ENCODE measurements around the gene TEX55.
"Not testable (repeated sequence)": the region's sequence is repeated elsewhere in the genome, so short reads cannot be mapped to it uniquely, and the experiment has no call there.

TEX55 gene

DNA sequence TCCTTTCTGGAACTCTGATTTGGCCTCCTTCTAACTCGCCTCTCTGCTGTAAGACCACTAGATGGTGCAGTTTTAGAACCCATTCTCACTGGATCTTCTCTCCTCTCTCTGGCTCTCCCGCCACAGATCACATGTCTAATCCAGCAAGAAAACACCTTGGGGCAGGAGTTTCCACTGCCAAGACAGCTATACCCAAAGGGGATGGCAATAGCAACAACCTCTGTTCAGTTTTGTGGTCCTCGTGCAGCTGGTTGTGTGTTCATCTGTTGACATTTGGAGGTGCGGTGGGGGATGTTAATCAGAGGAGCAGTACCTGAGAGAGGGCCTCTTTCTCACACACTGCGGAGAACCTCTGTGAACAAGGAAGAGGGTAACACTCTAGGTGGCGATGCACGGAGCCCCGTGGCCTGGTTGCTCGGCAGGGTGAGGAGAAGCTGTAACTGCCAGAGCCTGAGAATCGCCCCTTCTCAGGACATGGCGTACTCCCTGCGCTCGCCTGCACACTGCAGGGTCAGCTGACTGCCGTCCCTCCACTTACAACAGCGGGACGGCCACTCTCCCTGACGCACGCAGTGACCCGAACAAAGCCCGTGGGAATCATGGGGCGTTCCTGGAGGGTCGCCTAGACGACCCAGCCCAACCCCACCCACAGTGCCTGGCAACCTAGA is at the start of gene TEX55:
TSS of gene TEX55 (plus strand) at position 666 of the 668 bp plus-strand sequence. CDS start 25 bp downstream, outside the sequence.
- Histone ChIP-seq H3K36me3 (ENCODE audit: control insufficient read depth, insufficient read depth, low read length) (no peaks in the 10 kb centered on the region), H3K27me3 (ENCODE audit: control insufficient read depth, insufficient read depth, low read length) (no peaks in the 10 kb centered on the region), H3K4me3 (ENCODE audit: low read length) (no peak within 1 kb of the TSS), H3K4me1 (ENCODE audit: control insufficient read depth, insufficient read depth, low read length) (peaks cover 11% of the 10 kb centered on the region), H3K9me3 (ENCODE audit: control insufficient read depth, low read length) (no peaks in the 10 kb centered on the region), H3K9ac (ENCODE audit: low read length) (no peak within 1 kb of the TSS)

DNA sequence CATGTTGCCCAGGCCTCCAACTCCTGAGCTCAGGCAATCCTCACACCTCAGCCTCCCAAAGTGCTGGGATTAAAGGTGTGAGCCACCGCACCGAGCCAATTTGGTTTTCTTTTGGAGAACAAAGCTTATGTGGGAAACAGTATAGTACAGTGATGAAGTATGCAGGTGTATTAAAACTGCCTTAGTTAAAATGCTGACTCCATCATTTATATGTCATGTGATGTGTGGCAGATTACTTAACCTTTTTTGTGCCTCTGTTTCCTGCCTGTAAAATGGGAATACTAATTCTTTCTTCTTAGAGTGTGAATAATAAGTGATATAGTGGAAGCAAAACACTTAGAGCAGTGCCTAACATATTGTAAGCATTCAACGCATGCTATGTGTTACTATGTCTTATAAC is 48.0 kb upstream of the TEX55 start:
- no peaks in the 10 kb centered on the region for H3K4me1 ChIP-seq (ENCODE audit: control insufficient read depth, insufficient read depth, low read length)
- no peaks in the 10 kb centered on the region for H3K36me3 ChIP-seq (ENCODE audit: control insufficient read depth, insufficient read depth, low read length)
- no peak overlapping the region for H3K9ac ChIP-seq (ENCODE audit: low read length)
- H3K9me3 ChIP-seq (ENCODE audit: control insufficient read depth, low read length): no peaks in the 10 kb centered on the region
- no peak overlapping the region for H3K4me3 ChIP-seq (ENCODE audit: low read length)
- H3K27me3 ChIP-seq (ENCODE audit: control insufficient read depth, insufficient read depth, low read length): no peaks in the 10 kb centered on the region

DNA sequence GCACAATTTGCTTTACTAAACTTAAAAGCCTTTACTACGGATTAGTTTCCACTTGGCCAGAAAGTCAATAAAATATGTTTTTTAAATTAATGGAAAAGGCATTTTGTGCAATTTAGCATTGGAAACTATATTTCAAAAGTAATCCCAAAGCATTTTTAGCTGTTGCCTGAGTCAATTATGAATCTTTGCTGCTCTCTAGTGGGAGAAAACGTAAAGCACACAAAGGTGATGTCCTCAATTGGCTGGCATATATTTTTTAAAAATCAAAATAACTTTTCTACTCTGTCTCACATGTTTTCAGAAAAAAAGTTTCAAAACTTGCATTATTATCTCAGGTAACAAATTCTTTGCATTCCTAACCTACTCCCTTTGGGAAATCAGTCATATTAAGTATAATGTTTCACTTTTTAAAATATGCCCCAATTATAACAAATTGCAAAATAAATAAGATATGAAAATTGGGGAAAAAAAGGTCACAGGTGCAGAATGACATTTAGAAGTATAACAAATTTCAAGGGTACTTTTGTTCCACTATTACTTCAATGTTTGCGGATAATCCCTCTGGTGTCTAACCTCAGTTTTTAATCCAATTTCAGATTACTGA is 47.2 kb upstream of the TEX55 start:
- H3K9ac ChIP-seq (ENCODE audit: low read length): no peak overlapping the region
- H3K4me1 ChIP-seq (ENCODE audit: control insufficient read depth, insufficient read depth, low read length): no peaks in the 10 kb centered on the region
- no peaks in the 10 kb centered on the region for H3K9me3 ChIP-seq (ENCODE audit: control insufficient read depth, low read length)
- no peaks in the 10 kb centered on the region for H3K27me3 ChIP-seq (ENCODE audit: control insufficient read depth, insufficient read depth, low read length)
- H3K36me3 ChIP-seq (ENCODE audit: control insufficient read depth, insufficient read depth, low read length): no peaks in the 10 kb centered on the region
- no peak overlapping the region for H3K4me3 ChIP-seq (ENCODE audit: low read length)

DNA sequence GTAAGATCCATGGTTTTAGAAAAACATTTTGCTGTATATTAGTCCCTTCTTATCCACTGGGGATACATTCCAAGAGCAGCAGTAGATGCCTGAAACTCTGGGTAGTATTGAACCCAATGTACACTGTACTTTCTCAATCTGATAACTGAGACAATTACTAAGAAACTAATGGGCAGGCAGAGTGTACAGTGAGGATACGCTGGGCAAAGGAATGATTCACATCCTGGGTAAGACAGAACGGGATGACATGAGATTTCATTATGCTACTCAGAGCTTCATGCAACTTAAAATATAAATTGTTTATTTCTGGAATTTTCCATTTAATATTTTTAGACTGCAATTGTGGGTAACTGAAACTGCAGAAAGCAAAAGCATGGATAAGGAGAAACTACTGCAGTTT is 46.2 kb upstream of the TEX55 start:
- no peaks in the 10 kb centered on the region for H3K27me3 ChIP-seq (ENCODE audit: control insufficient read depth, insufficient read depth, low read length)
- no peaks in the 10 kb centered on the region for H3K4me1 ChIP-seq (ENCODE audit: control insufficient read depth, insufficient read depth, low read length)
- H3K4me3 ChIP-seq (ENCODE audit: low read length): no peak overlapping the region
- no peaks in the 10 kb centered on the region for H3K9me3 ChIP-seq (ENCODE audit: control insufficient read depth, low read length)
- H3K9ac ChIP-seq (ENCODE audit: low read length): no peak overlapping the region
- H3K36me3 ChIP-seq (ENCODE audit: control insufficient read depth, insufficient read depth, low read length): no peaks in the 10 kb centered on the region

DNA sequence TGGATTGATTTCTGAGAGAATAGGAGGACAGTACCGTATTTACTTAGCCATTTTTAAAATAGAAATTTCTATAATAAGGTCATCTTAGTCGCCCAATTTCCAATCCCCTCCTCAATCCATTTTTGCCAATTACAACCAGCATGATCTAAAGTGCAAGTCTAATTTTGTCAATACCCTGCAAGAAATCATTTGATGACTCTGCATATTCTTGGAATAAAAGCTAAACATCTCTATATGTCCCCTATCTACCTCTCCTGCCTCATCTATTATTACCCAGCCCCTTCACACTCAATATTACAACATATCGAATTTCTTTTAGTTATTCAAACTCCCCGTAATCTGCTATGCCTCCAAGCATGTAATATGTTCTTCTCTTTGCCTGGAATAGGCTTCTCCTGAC is 41.9 kb upstream of the TEX55 start:
- Histone ChIP-seq H3K27me3 (ENCODE audit: control insufficient read depth, insufficient read depth, low read length) (no peaks in the 10 kb centered on the region), H3K9ac (ENCODE audit: low read length) (no peak overlapping the region), H3K4me3 (ENCODE audit: low read length) (no peak overlapping the region), H3K36me3 (ENCODE audit: control insufficient read depth, insufficient read depth, low read length) (no peaks in the 10 kb centered on the region), H3K4me1 (ENCODE audit: control insufficient read depth, insufficient read depth, low read length) (no peaks in the 10 kb centered on the region), H3K9me3 (ENCODE audit: control insufficient read depth, low read length) (no peaks in the 10 kb centered on the region)

DNA sequence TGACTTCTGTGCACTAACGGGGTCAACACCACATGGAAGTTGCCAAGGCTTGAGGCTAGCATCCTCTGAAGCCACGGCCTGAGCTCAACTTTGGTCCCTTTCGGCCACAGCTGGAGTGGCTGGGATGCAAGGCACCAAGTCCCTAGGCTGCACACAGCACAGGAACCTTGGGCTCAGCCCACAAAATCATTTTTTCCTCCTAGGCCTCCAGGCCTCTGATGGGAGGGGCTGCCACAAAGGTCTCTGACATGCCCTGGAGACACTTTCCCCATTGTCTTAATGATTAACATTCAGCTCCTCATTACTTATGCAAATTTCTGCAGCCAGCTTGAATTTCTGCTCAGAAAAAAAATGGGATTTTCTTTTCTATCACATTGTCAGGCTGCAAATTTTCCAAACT is 27.6 kb upstream of the TEX55 start:
- not testable (repeated sequence) for H3K9me3 ChIP-seq (ENCODE audit: control insufficient read depth, low read length); H3K27me3 ChIP-seq (ENCODE audit: control insufficient read depth, insufficient read depth, low read length); H3K36me3 ChIP-seq (ENCODE audit: control insufficient read depth, insufficient read depth, low read length); H3K4me1 ChIP-seq (ENCODE audit: control insufficient read depth, insufficient read depth, low read length); H3K9ac ChIP-seq (ENCODE audit: low read length); H3K4me3 ChIP-seq (ENCODE audit: low read length)

DNA sequence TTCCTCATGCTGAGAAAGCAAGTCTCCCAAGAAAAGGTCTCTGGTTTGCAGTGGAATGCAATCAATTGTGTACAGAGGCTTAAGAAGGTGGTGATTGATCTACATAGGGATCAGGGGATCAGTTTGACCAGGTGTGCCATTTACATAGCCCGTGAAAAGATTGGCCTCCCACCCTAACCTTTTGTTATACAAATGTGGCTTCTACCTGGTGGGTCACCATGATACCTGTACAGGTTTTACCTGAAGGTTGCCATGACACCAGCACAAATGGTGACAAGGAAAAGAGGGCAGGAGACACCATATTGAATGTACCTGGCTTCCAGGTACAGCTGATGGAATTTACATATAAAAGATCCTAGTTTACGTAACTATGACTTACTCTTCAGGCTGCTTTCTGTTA is 25.5 kb upstream of the TEX55 start:
- Histone ChIP-seq H3K36me3 (ENCODE audit: control insufficient read depth, insufficient read depth, low read length) (no peaks in the 10 kb centered on the region), H3K27me3 (ENCODE audit: control insufficient read depth, insufficient read depth, low read length) (no peaks in the 10 kb centered on the region), H3K9me3 (ENCODE audit: control insufficient read depth, low read length) (no peaks in the 10 kb centered on the region), H3K9ac (ENCODE audit: low read length) (no peak overlapping the region), H3K4me3 (ENCODE audit: low read length) (no peak overlapping the region), H3K4me1 (ENCODE audit: control insufficient read depth, insufficient read depth, low read length) (no peaks in the 10 kb centered on the region)

DNA sequence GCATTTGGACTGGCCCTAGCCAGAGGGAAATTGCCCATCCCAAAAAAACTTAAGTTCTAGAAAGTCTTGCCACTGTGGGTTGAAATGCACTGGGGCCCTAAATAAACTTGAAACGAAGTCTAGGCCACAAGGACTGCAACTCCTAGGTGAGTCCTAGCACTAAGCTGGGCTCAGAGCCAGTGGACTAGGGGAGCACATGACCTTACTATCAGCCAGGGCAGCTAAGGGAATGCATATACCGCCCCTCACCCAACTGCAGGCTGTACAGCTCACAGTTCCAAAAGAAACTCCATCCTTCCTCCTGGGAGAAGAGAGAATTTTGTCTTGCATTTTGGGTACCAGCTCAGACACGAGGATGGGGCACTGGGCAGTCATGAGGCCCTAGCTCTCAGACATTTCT is 23.6 kb upstream of the TEX55 start:
- Histone ChIP-seq H3K9me3 (ENCODE audit: control insufficient read depth, low read length) (no peaks in the 10 kb centered on the region), H3K4me1 (ENCODE audit: control insufficient read depth, insufficient read depth, low read length) (no peaks in the 10 kb centered on the region), H3K36me3 (ENCODE audit: control insufficient read depth, insufficient read depth, low read length) (no peaks in the 10 kb centered on the region), H3K4me3 (ENCODE audit: low read length) (no peak overlapping the region), H3K27me3 (ENCODE audit: control insufficient read depth, insufficient read depth, low read length) (no peaks in the 10 kb centered on the region), H3K9ac (ENCODE audit: low read length) (no peak overlapping the region)

DNA sequence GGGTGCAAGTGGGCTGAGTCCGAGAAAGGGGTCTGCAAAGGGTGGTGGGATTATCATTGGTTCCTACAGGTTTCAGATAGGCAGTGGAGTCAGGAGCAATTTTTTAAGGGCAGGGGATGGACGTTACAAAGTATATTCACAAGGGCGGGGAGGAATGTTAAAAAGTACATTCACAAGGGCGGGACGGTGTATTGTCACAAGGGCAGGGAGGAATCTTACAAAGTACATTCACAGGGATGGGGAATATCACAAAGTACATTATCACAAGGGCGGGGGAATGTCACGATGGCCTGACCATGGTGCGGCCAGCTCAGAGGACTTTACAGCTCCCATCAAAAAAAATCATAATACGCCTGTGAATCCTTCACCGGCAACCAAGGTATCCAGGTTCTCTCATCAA is 20.6 kb upstream of the TEX55 start:
- H3K4me3 ChIP-seq (ENCODE audit: low read length): no peak overlapping the region
- H3K27me3 ChIP-seq (ENCODE audit: control insufficient read depth, insufficient read depth, low read length): no peaks in the 10 kb centered on the region
- H3K36me3 ChIP-seq (ENCODE audit: control insufficient read depth, insufficient read depth, low read length): no peaks in the 10 kb centered on the region
- no peaks in the 10 kb centered on the region for H3K9me3 ChIP-seq (ENCODE audit: control insufficient read depth, low read length)
- no peaks in the 10 kb centered on the region for H3K4me1 ChIP-seq (ENCODE audit: control insufficient read depth, insufficient read depth, low read length)
- no peak overlapping the region for H3K9ac ChIP-seq (ENCODE audit: low read length)

DNA sequence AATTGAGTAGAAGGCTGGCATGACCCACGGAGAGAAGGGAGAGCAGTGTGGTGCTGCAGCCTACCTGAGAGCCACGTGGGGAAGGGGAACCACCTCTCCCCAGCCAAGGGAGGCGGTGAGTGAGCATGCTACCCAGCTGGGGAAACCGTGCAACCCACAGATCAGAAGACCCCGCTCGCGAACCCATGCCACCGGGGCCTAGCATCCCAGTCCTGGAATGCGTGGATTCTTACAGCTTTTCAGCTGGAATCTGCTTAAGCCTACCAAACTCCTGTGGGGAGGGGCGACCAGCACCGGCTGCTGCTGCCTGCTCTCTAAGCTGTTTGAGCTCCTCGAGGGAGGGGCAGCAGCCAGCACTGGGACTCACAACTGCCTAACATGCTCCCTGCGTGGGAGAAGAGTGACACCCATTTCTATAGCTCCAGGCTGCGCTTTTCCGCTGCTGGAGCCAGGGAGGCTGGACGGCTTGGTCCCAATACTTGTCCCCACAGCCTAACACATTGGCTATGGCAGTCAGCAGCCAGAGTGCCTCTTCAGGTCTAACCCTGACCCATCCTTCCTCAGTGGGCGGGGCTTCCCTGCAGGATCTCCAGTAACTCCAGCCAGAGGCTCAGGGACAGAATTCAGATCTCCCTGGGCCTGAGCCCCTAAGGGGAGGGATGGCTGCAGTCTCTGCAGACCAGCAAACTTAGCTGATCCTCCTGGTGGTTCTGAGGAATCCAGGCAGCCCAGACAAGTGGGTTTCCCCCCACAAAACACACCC is 20.0 kb upstream of the TEX55 start:
- H3K4me1 ChIP-seq (ENCODE audit: control insufficient read depth, insufficient read depth, low read length): no peaks in the 10 kb centered on the region
- H3K27me3 ChIP-seq (ENCODE audit: control insufficient read depth, insufficient read depth, low read length): no peaks in the 10 kb centered on the region
- no peak overlapping the region for H3K9ac ChIP-seq (ENCODE audit: low read length)
- no peaks in the 10 kb centered on the region for H3K9me3 ChIP-seq (ENCODE audit: control insufficient read depth, low read length)
- H3K36me3 ChIP-seq (ENCODE audit: control insufficient read depth, insufficient read depth, low read length): no peaks in the 10 kb centered on the region
- H3K4me3 ChIP-seq (ENCODE audit: low read length): no peak overlapping the region

DNA sequence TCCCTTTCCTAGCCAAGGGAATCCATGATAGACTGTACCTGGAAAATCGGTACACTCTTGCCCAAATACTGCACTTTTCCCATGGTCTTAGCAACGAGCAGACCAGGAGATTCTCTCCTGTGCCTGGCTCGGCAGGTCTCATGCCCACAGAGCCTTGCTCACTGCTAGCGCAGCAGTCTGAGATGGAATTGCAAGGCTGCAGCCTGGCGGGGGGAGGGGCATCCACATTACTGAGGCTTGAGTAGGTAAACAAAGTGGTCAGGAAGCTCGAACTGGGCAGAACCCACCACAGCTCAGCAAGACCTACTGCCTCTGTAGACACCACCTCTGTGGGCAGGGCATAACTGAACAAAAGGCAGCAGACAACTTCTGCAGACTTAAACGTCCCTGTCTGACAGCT is 15.7 kb upstream of the TEX55 start:
- H3K4me1 ChIP-seq (ENCODE audit: control insufficient read depth, insufficient read depth, low read length); H3K9ac ChIP-seq (ENCODE audit: low read length); H3K27me3 ChIP-seq (ENCODE audit: control insufficient read depth, insufficient read depth, low read length); H3K9me3 ChIP-seq (ENCODE audit: control insufficient read depth, low read length); H3K36me3 ChIP-seq (ENCODE audit: control insufficient read depth, insufficient read depth, low read length); H3K4me3 ChIP-seq (ENCODE audit: low read length): not testable (repeated sequence)

DNA sequence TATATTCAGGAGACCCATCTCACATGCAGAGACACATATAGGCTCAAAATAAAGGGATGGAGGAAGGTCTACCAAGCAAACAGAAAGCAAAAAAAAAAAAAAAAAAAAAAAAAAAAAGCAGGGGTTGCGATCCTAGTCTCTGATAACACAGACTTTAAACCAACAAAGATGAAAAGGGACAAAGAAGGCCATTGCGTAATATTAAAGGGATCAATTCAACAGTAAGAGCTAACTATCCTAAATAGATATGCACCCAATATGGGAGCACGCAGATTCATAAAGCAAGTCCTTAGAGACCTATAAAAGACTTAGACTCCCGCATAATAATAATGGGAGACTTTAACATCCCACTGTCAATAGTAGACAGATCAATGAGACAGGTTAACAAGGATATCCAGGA is 13.7 kb upstream of the TEX55 start:
- H3K27me3 ChIP-seq (ENCODE audit: control insufficient read depth, insufficient read depth, low read length); H3K36me3 ChIP-seq (ENCODE audit: control insufficient read depth, insufficient read depth, low read length); H3K4me3 ChIP-seq (ENCODE audit: low read length); H3K9ac ChIP-seq (ENCODE audit: low read length); H3K9me3 ChIP-seq (ENCODE audit: control insufficient read depth, low read length); H3K4me1 ChIP-seq (ENCODE audit: control insufficient read depth, insufficient read depth, low read length): not testable (repeated sequence)

All from mucosa of stomach (tissue), 1 donor.